ENCODE measurements around the gene ACTL10. TPM values are rescaled to one million over a fixed set of nuclear protein-coding genes. Genes with fewer than 3 reads are reported as not detected.
A peak's percentile ranks its signal among the peaks of the same experiment; 100 is the strongest.
"Not testable (repeated sequence)": the region's sequence is repeated elsewhere in the genome, so short reads cannot be mapped to it uniquely, and the experiment has no call there.

Gene ACTL10
- total RNA-seq, 6 experiments from 2014 or later, result 0.20 to 1.1 (median 0.56) TPM; not detected in 1

DNA sequence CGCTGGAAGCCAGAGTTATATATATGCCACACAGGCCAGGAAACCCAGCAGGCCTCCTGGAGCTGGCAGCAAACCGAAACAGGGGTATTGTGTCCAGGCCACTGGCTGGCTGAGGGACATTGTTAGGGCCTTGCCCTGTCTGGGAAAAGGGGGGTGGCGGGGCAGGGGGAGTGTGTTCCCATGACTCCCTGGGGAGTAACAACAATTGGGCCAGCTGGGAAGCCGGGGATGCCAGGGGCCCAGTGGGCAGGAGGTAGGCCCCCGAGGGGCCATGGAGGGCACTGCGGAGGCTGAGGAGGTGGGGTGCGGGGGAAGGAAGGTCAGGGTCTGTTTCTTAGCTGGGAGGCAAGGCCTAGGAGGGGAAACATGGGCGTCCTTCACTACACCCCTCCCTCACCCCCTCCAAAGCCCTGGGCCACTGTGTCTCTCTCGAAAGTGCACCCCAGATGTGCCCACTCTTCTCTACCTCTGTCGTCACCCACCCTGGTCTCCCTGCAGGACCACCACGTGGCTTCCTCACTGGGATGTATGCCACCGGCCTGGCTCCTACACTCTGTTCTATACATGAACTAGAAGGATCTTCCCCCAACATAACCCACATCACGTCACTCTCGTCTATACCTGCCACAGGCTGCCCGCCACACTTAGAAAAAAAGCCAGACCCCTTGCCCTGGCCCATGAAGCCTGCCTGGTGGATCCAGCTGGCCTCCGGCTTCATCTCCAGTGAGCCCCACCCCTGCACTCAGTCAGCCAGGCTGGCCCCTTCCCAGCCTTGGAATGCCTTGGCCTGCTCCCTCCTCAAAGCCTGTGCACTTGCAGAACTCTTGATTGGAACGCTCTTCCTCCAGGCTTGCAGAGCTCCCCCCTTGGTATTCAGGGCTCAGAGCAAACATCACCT is 27.2 kb downstream of the ACTL10 start:
- Histone ChIP-seq H3K36me3 (no peaks in the 10 kb centered on the region), H3K4me1 (no peaks in the 10 kb centered on the region), H3K27ac (no peak overlapping the region), H3K9me3 (no peaks in the 10 kb centered on the region), H3K4me3 (no peak overlapping the region), H3K27me3 (no peaks in the 10 kb centered on the region)
- DNase-seq, result no peak
- intact Hi-C loops (cut with DNase I), result no loop called here
- WGBS (ENCODE audit: insufficient coverage, low coverage, low lambda C conversion rate, missing lambda C conversion rate), result 90% methylated on average over 4 of the region's 17 CpGs
- TF ChIP-seq, protein P1, sequence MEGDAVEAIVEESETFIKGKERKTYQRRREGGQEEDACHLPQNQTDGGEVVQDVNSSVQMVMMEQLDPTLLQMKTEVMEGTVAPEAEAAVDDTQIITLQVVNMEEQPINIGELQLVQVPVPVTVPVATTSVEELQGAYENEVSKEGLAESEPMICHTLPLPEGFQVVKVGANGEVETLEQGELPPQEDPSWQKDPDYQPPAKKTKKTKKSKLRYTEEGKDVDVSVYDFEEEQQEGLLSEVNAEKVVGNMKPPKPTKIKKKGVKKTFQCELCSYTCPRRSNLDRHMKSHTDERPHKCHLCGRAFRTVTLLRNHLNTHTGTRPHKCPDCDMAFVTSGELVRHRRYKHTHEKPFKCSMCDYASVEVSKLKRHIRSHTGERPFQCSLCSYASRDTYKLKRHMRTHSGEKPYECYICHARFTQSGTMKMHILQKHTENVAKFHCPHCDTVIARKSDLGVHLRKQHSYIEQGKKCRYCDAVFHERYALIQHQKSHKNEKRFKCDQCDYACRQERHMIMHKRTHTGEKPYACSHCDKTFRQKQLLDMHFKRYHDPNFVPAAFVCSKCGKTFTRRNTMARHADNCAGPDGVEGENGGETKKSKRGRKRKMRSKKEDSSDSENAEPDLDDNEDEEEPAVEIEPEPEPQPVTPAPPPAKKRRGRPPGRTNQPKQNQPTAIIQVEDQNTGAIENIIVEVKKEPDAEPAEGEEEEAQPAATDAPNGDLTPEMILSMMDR (IDR thresholded peaks at IDR 0.05), result no peak
- no peak for TF ChIP-seq POLR2A (IDR thresholded peaks at IDR 0.05)
- ATAC-seq, result peak in 2 of 4 donors; percentile 14 to 27

DNA sequence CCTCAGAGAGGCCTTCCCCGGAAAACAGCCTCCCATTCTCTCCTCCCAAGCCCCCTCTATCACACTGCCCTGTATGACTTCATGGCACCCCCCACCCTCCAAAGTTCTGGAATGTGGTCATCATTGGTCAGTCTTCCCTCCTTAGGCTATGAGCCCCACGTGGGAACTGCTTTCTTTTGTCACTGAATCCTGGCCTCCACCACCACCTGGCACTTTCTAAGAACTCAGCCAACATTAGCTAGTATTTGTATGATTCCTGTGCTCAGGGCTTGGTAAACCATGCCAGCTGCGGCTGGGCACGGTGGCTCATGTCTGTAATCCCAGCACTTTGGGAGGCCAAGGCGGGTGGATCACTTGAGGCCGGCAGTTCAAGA is 27.9 kb downstream of the ACTL10 start:
- Histone ChIP-seq H3K27me3 (no peaks in the 10 kb centered on the region), H3K9me3 (no peaks in the 10 kb centered on the region), H3K27ac (no peak overlapping the region), H3K4me3 (no peak overlapping the region), H3K36me3 (no peaks in the 10 kb centered on the region), H3K4me1 (no peaks in the 10 kb centered on the region)
- no peak for ATAC-seq
- TF ChIP-seq POLR2A (IDR thresholded peaks at IDR 0.05), result no peak
- TF ChIP-seq, protein P1 (IDR thresholded peaks at IDR 0.05), result no peak
- no peak for DNase-seq
- intact Hi-C loops (cut with DNase I), result no loop called here
- 75% methylated on average over 4 of the region's 6 CpGs for WGBS (ENCODE audit: insufficient coverage, low coverage, low lambda C conversion rate, missing lambda C conversion rate)

DNA sequence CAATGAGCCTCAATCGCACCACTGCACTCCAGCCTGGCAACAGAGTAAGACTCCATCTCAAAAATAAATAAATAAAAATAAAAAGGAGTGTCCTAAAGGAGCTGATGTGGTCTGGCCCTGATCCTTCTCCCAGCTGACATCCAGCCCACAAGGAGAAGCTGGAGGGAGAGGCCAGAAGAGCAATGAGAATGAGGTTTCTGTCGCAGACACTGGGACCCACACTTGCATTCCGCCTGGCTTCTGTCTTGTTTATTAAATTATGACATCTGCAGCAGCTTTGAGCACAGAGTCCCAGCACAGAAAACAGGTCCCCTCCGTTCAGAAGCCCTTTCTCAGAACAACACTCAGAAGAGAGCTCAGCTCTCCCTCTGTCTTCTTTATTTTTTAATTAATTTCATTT is 29.7 kb downstream of the ACTL10 start:
- Histone ChIP-seq H3K36me3 (no peaks in the 10 kb centered on the region), H3K27me3 (no peaks in the 10 kb centered on the region), H3K4me3 (no peak overlapping the region), H3K27ac (no peak overlapping the region), H3K4me1 (no peaks in the 10 kb centered on the region), H3K9me3 (no peaks in the 10 kb centered on the region)
- no peak for ATAC-seq
- WGBS (ENCODE audit: insufficient coverage, low coverage, low lambda C conversion rate, missing lambda C conversion rate), result 100% methylated on average over 4 of the region's 4 CpGs
- no peak for TF ChIP-seq POLR2A (IDR thresholded peaks at IDR 0.05)
- TF ChIP-seq, protein P1 (IDR thresholded peaks at IDR 0.05), result no peak
- intact Hi-C loops (cut with DNase I), result no loop called here
- no peak for DNase-seq

DNA sequence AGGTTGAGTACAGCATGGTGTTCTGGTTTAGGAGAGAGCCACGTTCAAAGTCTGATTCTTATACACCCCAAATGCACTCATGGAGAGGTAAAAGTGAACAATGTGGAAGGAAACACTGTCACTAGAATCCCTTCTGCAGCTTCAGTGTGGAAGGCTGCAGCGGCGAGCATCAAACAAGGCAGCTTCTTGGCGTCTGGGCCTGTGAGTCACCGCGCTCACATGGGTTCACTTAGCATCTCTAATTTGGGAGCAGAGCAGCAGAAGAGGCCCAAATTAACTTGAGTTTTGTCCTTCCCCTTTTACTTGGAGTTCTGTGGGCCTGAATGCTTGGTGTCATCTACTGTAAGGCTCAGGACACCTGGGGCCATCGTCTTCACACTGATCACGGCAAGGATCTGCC is 30.4 kb downstream of the ACTL10 start:
- 72% methylated on average over 2 of the region's 8 CpGs for WGBS (ENCODE audit: insufficient coverage, low coverage, low lambda C conversion rate, missing lambda C conversion rate)
- ATAC-seq (no peak), DNase-seq (no peak)
- Histone ChIP-seq H3K4me3 (no peak overlapping the region), H3K9me3 (no peaks in the 10 kb centered on the region), H3K4me1 (peaks cover 0 to 4% (median 0%) of the 10 kb centered on the region in 4 donors), H3K27me3 (no peaks in the 10 kb centered on the region), H3K27ac (no peak overlapping the region), H3K36me3 (no peaks in the 10 kb centered on the region)
- intact Hi-C loops (cut with DNase I), result no loop called here
- TF ChIP-seq POLR2A (IDR thresholded peaks at IDR 0.05), result no peak
- TF ChIP-seq, protein P1 (IDR thresholded peaks at IDR 0.05), result no peak

DNA sequence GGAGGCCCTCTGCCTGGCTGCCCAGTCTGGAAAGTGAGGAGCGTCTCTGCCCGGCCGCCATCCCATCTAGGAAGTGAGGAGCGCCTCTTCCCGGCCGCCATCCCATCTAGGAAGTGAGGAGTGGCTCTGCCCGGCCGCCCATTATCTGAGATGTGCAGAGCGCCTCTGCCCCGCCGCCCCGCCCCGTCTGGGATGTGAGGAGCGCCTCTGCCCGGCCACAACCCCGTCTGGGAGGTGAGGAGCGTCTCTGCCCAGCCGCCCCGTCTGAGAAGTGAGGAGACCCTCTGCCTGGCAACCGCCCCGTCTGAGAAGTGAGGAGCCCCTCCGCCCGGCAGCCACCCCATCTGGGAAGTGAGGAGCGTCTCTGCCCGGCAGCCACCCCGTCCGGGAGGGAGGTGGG is 32.2 kb downstream of the ACTL10 start:
- DNase-seq; H3K27ac ChIP-seq; H3K9me3 ChIP-seq; intact Hi-C loops (cut with DNase I); ATAC-seq; H3K36me3 ChIP-seq; H3K27me3 ChIP-seq; H3K4me3 ChIP-seq: not testable (repeated sequence)
- WGBS (ENCODE audit: insufficient coverage, low coverage, low lambda C conversion rate, missing lambda C conversion rate), result no CpG with 5 or more reads among the region's 27 CpGs
- peaks cover 0 to 14% (median 3%) of the 10 kb centered on the region in 4 donors for H3K4me1 ChIP-seq

DNA sequence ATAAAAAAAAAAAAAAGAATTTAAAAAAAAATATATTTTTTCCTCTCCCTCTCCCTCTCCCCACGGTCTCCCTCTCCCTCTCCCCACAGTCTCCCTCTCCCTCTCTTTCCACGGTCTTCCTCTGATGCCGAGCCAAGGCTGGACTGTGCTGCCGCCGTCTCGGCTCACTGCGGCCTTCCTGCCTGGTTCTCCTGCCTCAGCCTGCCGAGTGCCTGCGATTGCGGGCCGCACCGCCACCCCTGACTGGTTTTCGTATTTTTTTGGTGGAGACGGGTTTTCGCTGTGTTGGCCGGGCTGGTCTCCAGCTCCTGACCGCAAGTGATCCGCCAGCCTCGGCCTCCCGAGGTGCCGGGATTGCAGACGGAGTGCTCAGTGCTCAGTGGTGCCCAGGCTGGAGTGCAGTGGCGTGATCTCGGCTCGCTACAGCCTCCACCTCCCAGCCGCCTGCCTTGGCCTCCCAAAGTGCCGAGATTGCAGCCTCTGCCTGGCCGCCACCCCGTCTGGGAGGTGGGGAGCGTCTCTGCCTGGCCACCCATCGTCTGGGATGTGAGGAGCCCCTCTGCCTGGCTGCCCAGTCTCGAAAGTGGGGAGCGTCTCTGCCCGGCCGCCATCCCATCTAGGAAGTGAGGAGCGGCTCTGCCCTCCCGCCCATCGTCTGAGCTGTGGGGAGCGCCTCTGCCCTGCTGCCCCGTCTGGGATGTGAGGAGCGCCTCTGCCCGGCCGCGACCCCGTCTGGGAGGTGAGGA is 34.1 kb downstream of the ACTL10 start:
- H3K27me3 ChIP-seq; H3K36me3 ChIP-seq; H3K9me3 ChIP-seq; H3K27ac ChIP-seq; ATAC-seq; H3K4me3 ChIP-seq; intact Hi-C loops (cut with DNase I); DNase-seq: not testable (repeated sequence)
- peaks cover 0 to 14% (median 3%) of the 10 kb centered on the region in 4 donors for H3K4me1 ChIP-seq
- 92% methylated on average over 17 of the region's 45 CpGs for WGBS (ENCODE audit: insufficient coverage, low coverage, low lambda C conversion rate, missing lambda C conversion rate)
